ENCODE data around the gene ATP5MC3.

Gene ATP5MC3

GRCh38 chr2:175126661-175127060 is 54.8 kb downstream of the ATP5MC3 start:
- no peak overlapping the region for H3K4me3 ChIP-seq (ENCODE audit: low read depth, low read length)
- TF ChIP-seq CTCF (IDR thresholded peaks at IDR 0.05; ENCODE audit: insufficient read depth, low read depth, low read length, missing control alignments), result no peak
- DNase-seq (ENCODE audit: low read depth), result no peak
